ENCODE measurements around the gene PTPRZ1.

PTPRZ1 gene

DNA sequence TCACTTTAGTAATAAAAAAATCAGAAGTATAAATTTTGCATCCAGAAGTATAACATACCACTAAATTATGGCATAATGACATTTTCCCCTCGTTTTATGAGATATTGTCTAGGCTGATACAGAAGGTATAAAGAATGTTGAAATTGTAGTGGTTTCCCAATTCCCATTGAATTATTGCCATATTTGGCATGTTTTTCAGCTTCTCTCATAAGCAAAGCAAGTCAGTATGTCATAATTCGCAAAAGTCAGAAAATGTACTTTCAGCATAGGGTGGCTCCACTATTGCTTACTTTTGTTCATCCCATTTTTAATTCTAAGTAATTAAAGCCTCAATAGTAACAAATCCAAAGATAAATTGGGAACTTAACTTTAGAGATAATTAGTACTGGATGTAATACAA is 19.7 kb upstream of the PTPRZ1 start:
- TF ChIP-seq ZNF292 (tag by site-specific recombination; IDR thresholded peaks at IDR 0.05; ENCODE audit: borderline replicate concordance, low read depth): no peak
- ChIA-PET POLR2A (no interaction called here), CTCF (no interaction called here)
- no peaks in the 10 kb centered on the region for H3K9me3 ChIP-seq (ENCODE audit: control insufficient read depth, insufficient read depth, low read depth, low read length)
- H3K4me3 ChIP-seq (ENCODE audit: low read depth, low read length): no peak overlapping the region
- H3K36me3 ChIP-seq (ENCODE audit: control insufficient read depth in 2 of 2, insufficient read depth in 1 of 2, low read length in 2 of 2): no peaks in the 10 kb centered on the region
- no peaks in the 10 kb centered on the region for H3K4me1 ChIP-seq (ENCODE audit: control insufficient read depth, insufficient read depth, low read length)
- no peak overlapping the region for H3K27ac ChIP-seq (ENCODE audit: extremely low read depth, low read depth, low read length)

DNA sequence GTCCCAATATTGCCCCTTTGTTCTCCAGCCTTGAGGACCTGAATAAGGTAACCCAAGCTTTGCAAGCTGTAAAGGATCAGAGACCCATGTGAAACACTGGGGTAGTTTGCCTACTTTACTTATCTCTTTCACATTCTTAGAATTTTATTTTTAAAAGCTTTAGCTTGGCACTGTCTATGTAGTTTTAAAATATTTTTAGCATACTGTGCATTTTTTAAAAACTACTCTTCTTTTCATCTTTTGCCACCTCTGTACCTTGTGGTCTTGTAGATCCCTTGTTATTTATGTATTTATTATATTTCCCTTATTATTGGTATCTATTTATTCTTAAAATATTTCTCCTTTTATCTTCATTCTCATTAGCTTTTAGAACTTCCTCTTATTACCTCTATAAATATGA is 12.0 kb upstream of the PTPRZ1 start:
- Histone ChIP-seq H3K4me3 (ENCODE audit: low read depth, low read length) (no peak overlapping the region), H3K9me3 (ENCODE audit: control insufficient read depth, insufficient read depth, low read depth, low read length) (no peaks in the 10 kb centered on the region), H3K4me1 (ENCODE audit: control insufficient read depth, insufficient read depth, low read length) (no peaks in the 10 kb centered on the region), H3K27ac (ENCODE audit: extremely low read depth, low read depth, low read length) (no peak overlapping the region), H3K36me3 (ENCODE audit: control insufficient read depth in 2 of 2, insufficient read depth in 1 of 2, low read length in 2 of 2) (no peaks in the 10 kb centered on the region)
- ChIA-PET POLR2A (no interaction called here), CTCF (no interaction called here)
- TF ChIP-seq KLF1 (tag by site-specific recombination; IDR thresholded peaks at IDR 0.05) (no peak), ZNF624 (tag by site-specific recombination; IDR thresholded peaks at IDR 0.05) (no peak), ZNF211 (tag by site-specific recombination; IDR thresholded peaks at IDR 0.05; ENCODE audit: low read depth) (no peak), ZNF610 (tag by site-specific recombination; IDR thresholded peaks at IDR 0.05; ENCODE audit: borderline replicate concordance) (no peak)
- TF ChIP-seq, protein P1, sequence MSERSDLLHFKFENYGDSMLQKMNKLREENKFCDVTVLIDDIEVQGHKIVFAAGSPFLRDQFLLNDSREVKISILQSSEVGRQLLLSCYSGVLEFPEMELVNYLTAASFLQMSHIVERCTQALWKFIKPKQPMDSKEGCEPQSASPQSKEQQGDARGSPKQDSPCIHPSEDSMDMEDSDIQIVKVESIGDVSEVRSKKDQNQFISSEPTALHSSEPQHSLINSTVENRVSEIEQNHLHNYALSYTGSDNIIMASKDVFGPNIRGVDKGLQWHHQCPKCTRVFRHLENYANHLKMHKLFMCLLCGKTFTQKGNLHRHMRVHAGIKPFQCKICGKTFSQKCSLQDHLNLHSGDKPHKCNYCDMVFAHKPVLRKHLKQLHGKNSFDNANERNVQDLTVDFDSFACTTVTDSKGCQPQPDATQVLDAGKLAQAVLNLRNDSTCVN (tag by site-specific recombination; optimal IDR thresholded peaks at IDR 0.05): no peak

DNA sequence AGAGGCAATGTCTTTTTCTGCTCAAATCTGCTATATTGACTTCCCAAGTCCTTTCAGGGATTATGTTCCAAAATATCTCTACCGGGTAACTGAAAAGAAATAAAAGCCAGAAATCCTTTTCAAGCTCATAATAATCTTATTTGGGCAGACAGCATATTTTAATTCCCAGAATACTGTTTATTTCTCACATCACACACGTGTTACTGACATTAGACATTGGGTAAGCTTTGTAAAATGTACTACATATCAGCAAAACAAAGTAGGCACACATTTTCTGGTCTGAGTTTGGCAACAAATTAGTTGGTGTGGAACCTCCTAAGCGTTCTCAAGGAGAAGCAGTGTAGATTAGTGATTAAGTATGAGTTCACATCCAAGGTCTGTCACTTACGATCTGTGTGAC is 10.4 kb upstream of the PTPRZ1 start:
- CTCF ChIA-PET: no interaction called here
- POLR2A ChIA-PET: no interaction called here
- Histone ChIP-seq H3K36me3 (ENCODE audit: control insufficient read depth in 2 of 2, insufficient read depth in 1 of 2, low read length in 2 of 2) (no peaks in the 10 kb centered on the region), H3K4me3 (ENCODE audit: low read depth, low read length) (no peak overlapping the region), H3K9me3 (ENCODE audit: control insufficient read depth, insufficient read depth, low read depth, low read length) (no peaks in the 10 kb centered on the region), H3K4me1 (ENCODE audit: control insufficient read depth, insufficient read depth, low read length) (no peaks in the 10 kb centered on the region), H3K27ac (ENCODE audit: extremely low read depth, low read depth, low read length) (no peak overlapping the region)
- TF ChIP-seq, protein P2, sequence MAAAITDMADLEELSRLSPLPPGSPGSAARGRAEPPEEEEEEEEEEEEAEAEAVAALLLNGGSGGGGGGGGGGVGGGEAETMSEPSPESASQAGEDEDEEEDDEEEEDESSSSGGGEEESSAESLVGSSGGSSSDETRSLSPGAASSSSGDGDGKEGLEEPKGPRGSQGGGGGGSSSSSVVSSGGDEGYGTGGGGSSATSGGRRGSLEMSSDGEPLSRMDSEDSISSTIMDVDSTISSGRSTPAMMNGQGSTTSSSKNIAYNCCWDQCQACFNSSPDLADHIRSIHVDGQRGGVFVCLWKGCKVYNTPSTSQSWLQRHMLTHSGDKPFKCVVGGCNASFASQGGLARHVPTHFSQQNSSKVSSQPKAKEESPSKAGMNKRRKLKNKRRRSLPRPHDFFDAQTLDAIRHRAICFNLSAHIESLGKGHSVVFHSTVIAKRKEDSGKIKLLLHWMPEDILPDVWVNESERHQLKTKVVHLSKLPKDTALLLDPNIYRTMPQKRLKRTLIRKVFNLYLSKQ (tag by site-specific recombination; IDR thresholded peaks at IDR 0.05; ENCODE audit: borderline replicate concordance): no peak
- TF ChIP-seq KLF8 (tag by site-specific recombination; IDR thresholded peaks at IDR 0.05) (no peak), MZF1 (tag by site-specific recombination; IDR thresholded peaks at IDR 0.05; ENCODE audit: borderline replicate concordance) (no peak), ZNF274 (IDR thresholded peaks at IDR 0.05; ENCODE audit: low read length) (no peak), ZNF274 (tag by site-specific recombination; IDR thresholded peaks at IDR 0.05; ENCODE audit: borderline replicate concordance) (no peak), ZNF175 (tag by site-specific recombination; IDR thresholded peaks at IDR 0.05) (no peak), ZNF558 (tag by site-specific recombination; IDR thresholded peaks at IDR 0.05) (no peak), ZNF837 (tag by site-specific recombination; IDR thresholded peaks at IDR 0.05) (no peak), ZNF561 (tag by site-specific recombination; IDR thresholded peaks at IDR 0.05; ENCODE audit: borderline replicate concordance) (no peak)

DNA sequence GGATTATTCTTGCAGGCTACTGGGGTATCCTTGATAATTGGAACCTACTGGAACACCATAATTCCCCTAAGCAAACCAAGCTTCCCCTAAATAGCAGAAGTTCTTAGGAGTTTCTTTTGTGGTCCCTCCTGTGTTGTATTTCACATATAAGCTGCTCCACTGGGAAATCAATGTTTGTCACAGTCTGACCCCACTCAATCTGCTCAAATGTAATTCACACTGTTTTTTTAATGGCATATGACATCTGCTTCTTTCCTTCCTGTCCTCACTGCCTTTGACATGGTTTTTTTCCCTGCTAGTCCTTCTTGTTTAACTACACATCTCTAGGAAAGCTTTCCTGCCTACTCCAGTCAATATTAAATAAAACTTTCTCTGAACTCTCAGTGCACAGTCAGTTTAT is 1.8 kb upstream of the PTPRZ1 start:
- no peaks in the 10 kb centered on the region for H3K9me3 ChIP-seq (ENCODE audit: control insufficient read depth, insufficient read depth, low read depth, low read length)

More for the DNA sequence above, 1.8 kb upstream of the PTPRZ1 start:
- ChIA-PET POLR2A (no interaction called here), CTCF (no interaction called here)
- no peak overlapping the region for H3K4me3 ChIP-seq (ENCODE audit: low read depth, low read length)
- no peak overlapping the region for H3K27ac ChIP-seq (ENCODE audit: extremely low read depth, low read depth, low read length)
- no peaks in the 10 kb centered on the region for H3K36me3 ChIP-seq (ENCODE audit: control insufficient read depth in 2 of 2, insufficient read depth in 1 of 2, low read length in 2 of 2)
- TF ChIP-seq ZNF175 (tag by site-specific recombination; IDR thresholded peaks at IDR 0.05): no peak
- TF ChIP-seq, protein P3, sequence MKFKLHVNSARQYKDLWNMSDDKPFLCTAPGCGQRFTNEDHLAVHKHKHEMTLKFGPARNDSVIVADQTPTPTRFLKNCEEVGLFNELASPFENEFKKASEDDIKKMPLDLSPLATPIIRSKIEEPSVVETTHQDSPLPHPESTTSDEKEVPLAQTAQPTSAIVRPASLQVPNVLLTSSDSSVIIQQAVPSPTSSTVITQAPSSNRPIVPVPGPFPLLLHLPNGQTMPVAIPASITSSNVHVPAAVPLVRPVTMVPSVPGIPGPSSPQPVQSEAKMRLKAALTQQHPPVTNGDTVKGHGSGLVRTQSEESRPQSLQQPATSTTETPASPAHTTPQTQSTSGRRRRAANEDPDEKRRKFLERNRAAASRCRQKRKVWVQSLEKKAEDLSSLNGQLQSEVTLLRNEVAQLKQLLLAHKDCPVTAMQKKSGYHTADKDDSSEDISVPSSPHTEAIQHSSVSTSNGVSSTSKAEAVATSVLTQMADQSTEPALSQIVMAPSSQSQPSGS (tag by site-specific recombination; IDR thresholded peaks at IDR 0.05; ENCODE audit: low read depth): no peak
- no peak for TF ChIP-seq ZFP37 (tag by site-specific recombination; IDR thresholded peaks at IDR 0.05)
- no peak for TF ChIP-seq SCRT1 (tag by site-specific recombination; IDR thresholded peaks at IDR 0.05; ENCODE audit: borderline replicate concordance)
- TF ChIP-seq, protein P4, sequence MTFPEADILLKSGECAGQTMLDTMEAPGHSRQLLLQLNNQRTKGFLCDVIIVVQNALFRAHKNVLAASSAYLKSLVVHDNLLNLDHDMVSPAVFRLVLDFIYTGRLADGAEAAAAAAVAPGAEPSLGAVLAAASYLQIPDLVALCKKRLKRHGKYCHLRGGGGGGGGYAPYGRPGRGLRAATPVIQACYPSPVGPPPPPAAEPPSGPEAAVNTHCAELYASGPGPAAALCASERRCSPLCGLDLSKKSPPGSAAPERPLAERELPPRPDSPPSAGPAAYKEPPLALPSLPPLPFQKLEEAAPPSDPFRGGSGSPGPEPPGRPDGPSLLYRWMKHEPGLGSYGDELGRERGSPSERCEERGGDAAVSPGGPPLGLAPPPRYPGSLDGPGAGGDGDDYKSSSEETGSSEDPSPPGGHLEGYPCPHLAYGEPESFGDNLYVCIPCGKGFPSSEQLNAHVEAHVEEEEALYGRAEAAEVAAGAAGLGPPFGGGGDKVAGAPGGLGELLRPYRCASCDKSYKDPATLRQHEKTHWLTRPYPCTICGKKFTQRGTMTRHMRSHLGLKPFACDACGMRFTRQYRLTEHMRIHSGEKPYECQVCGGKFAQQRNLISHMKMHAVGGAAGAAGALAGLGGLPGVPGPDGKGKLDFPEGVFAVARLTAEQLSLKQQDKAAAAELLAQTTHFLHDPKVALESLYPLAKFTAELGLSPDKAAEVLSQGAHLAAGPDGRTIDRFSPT (tag by site-specific recombination; IDR thresholded peaks at IDR 0.05): no peak
- no peak for TF ChIP-seq ZFP41 (tag by site-specific recombination; IDR thresholded peaks at IDR 0.05; ENCODE audit: borderline replicate concordance)
- no peak for TF ChIP-seq ZIC2 (tag by site-specific recombination; IDR thresholded peaks at IDR 0.05)
- no peak for TF ChIP-seq ZNF366 (tag by site-specific recombination; conservative IDR thresholded peaks at IDR 0.05)
- no peak for TF ChIP-seq SP7 (tag by site-specific recombination; IDR thresholded peaks at IDR 0.05)
- no peak for TF ChIP-seq ZNF624 (tag by site-specific recombination; IDR thresholded peaks at IDR 0.05)
- no peaks in the 10 kb centered on the region for H3K4me1 ChIP-seq (ENCODE audit: control insufficient read depth, insufficient read depth, low read length)
